ENCODE data around the gene PDGFB. TPM values are rescaled to one million over a fixed set of nuclear protein-coding genes. Genes with fewer than 3 reads are reported as not detected.

The PDGFB gene
- total RNA-seq, 2 donors from 2014 or later = 5.9 to 10.4 TPM

GRCh38 chr22:39177456-39177775 is 67.4 kb downstream of the PDGFB start:
- TF ChIP-seq CTCF (conservative IDR thresholded peaks at IDR 0.05) = no peak
- H3K4me3 Mint-ChIP-seq = no peak overlapping the region
- Histone ChIP-seq H3K36me3 (ENCODE audit: control insufficient read depth, insufficient read depth, low read length) (no peaks in the 10 kb centered on the region), H3K9me3 (ENCODE audit: control insufficient read depth, low read length) (no peaks in the 10 kb centered on the region), H3K9ac (ENCODE audit: extremely low read depth, low read length, poor library complexity, severe bottlenecking) (no peak overlapping the region), H3K27me3 (ENCODE audit: control insufficient read depth, insufficient read depth, low read length, poor library complexity, severe bottlenecking) (no peaks in the 10 kb centered on the region), H3K4me1 (ENCODE audit: control insufficient read depth, insufficient read depth, low read length) (peaks cover 26% of the 10 kb centered on the region), H3K27ac (ENCODE audit: low read depth, low read length) (no peak overlapping the region), H3K4me3 (ENCODE audit: low read length) (no peak overlapping the region)
- peak overlapping the region; percentile 78 for H3K27ac Mint-ChIP-seq
- H3K9me3 Mint-ChIP-seq = peaks cover 2% of the 10 kb centered on the region
- no peaks in the 10 kb centered on the region for H3K27me3 Mint-ChIP-seq (ENCODE audit: insufficient read depth)
- peak; percentile 72 for DNase-seq
- WGBS, 2 experiments (ENCODE audit: insufficient coverage in 1 of 2, insufficient read length in 1 of 2) = 92 to 100% methylated on average over 1 to 2 of the region's 2 CpGs
- H3K36me3 Mint-ChIP-seq (ENCODE audit: low read depth) = no peaks in the 10 kb centered on the region
- peaks cover 61% of the 10 kb centered on the region for H3K4me1 Mint-ChIP-seq

- WGBS, 2 experiments (ENCODE audit: insufficient coverage in 1 of 2, insufficient read length in 1 of 2) = 89 to 100% methylated on average over 2 to 13 of the region's 14 CpGs
- peaks cover 62% of the 10 kb centered on the region for H3K4me1 Mint-ChIP-seq
- H3K27me3 Mint-ChIP-seq (ENCODE audit: insufficient read depth) = no peaks in the 10 kb centered on the region
- H3K4me1 ChIP-seq (ENCODE audit: control insufficient read depth, insufficient read depth, low read length) = peaks cover 27% of the 10 kb centered on the region
- no peaks in the 10 kb centered on the region for H3K27me3 ChIP-seq (ENCODE audit: control insufficient read depth, insufficient read depth, low read length, poor library complexity, severe bottlenecking)
- H3K36me3 ChIP-seq (ENCODE audit: control insufficient read depth, insufficient read depth, low read length) = no peaks in the 10 kb centered on the region
- no peaks in the 10 kb centered on the region for H3K36me3 Mint-ChIP-seq (ENCODE audit: low read depth)
- peak overlapping the region; percentile 49 for H3K9ac ChIP-seq (ENCODE audit: extremely low read depth, low read length, poor library complexity, severe bottlenecking)
- peaks cover 2% of the 10 kb centered on the region for H3K9me3 Mint-ChIP-seq
- no peaks in the 10 kb centered on the region for H3K9me3 ChIP-seq (ENCODE audit: control insufficient read depth, low read length)
- H3K27ac Mint-ChIP-seq = peak overlapping the region; percentile 98
- DNase-seq = peak; percentile 73
- no peak overlapping the region for H3K4me3 Mint-ChIP-seq
- TF ChIP-seq CTCF (conservative IDR thresholded peaks at IDR 0.05) = no peak
- H3K4me3 ChIP-seq (ENCODE audit: low read length) = no peak overlapping the region
- H3K27ac ChIP-seq (ENCODE audit: low read depth, low read length) = peak overlapping the region; percentile 44
Observed at GRCh38 chr22:39176714-39177455, 67.9 kb downstream of the PDGFB start.

GRCh38 chr22:39176143-39176713 is 68.6 kb downstream of the PDGFB start:
- Histone ChIP-seq H3K27me3 (ENCODE audit: control insufficient read depth, insufficient read depth, low read length, poor library complexity, severe bottlenecking) (no peaks in the 10 kb centered on the region), H3K9me3 (ENCODE audit: control insufficient read depth, low read length) (no peaks in the 10 kb centered on the region), H3K4me3 (ENCODE audit: low read length) (no peak overlapping the region), H3K9ac (ENCODE audit: extremely low read depth, low read length, poor library complexity, severe bottlenecking) (peak overlapping the region; percentile 49), H3K27ac (ENCODE audit: low read depth, low read length) (peak overlapping the region; percentile 77), H3K36me3 (ENCODE audit: control insufficient read depth, insufficient read depth, low read length) (no peaks in the 10 kb centered on the region), H3K4me1 (ENCODE audit: control insufficient read depth, insufficient read depth, low read length) (peaks cover 33% of the 10 kb centered on the region)
- TF ChIP-seq CTCF (conservative IDR thresholded peaks at IDR 0.05) = no peak
- no peaks in the 10 kb centered on the region for H3K27me3 Mint-ChIP-seq (ENCODE audit: insufficient read depth)
- H3K9me3 Mint-ChIP-seq = peaks cover under 1% of the 10 kb centered on the region
- peaks cover 64% of the 10 kb centered on the region for H3K4me1 Mint-ChIP-seq
- H3K36me3 Mint-ChIP-seq (ENCODE audit: low read depth) = no peaks in the 10 kb centered on the region
- no peak overlapping the region for H3K4me3 Mint-ChIP-seq
- DNase-seq = peak; percentile 91
- WGBS, 2 experiments (ENCODE audit: insufficient coverage in 1 of 2, insufficient read length in 1 of 2) = 41 to 66% methylated on average over 5 to 23 of the region's 23 CpGs
- H3K27ac Mint-ChIP-seq = peak overlapping the region; percentile 98
